Erythroblast (primary cell): ENCODE data around the gene ZSCAN5B.

Source experiments
- GATA1 ChIP-seq: IDR thresholded peaks from 2 replicates; pipeline ENCODE4 v1.6.1; 2011; ENCODE audit warnings: low read depth, mild to moderate bottlenecking, control low read depth, low read length, moderate library complexity
- POLR2A ChIP-seq: IDR thresholded peaks from 2 replicates; pipeline ENCODE4 v1.6.1; 2011; ENCODE audit warnings: mild to moderate bottlenecking, low read length

DNA sequence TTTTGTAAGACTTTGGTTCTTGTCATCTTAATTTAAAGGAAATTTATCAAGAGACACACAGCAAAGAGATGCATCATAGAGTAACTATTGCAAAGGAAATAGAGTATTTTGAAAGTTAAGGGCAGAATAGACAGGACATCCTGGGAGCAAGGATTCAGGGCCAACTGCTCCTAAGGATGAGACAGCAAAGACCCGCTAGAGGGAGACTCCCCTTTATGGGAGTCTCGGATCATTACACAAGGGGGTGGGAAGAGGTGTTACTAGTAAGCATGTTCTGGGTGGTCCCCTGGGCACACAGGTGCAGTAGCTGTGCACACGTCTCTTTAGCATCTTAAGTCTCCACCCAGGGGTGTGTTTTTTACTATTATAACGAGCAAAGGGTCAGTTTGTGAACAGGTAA, 14.1 kb upstream of the ZSCAN5B start:
- TF ChIP-seq POLR2A, result no peak
- no peak for TF ChIP-seq GATA1
